Right lobe of liver (tissue), 4 donors: ENCODE results near the gene MAN2B2.
"Not testable (repeated sequence)": the region's sequence is repeated elsewhere in the genome, so short reads cannot be mapped to it uniquely, and the experiment has no call there.

ENCODE experiments used
- POLR2A ChIP-seq: fragments of 450-650 bp; IDR thresholded peaks from one replicate; pipeline ENCODE4 v1.6.1; 2017; ENCODE audit warnings: antibody characterized with exemption, mild to moderate bottlenecking
- TF ChIP-seq, protein P1 (sequence below), 4 donors: fragments of 200-600 bp in 3 of 4; fragments of 450-650 bp in 1 of 4; IDR thresholded peaks; one replicate each; pipeline versions ENCODE4 v1.5.1 to v1.8.0; 2016 to 2022; ENCODE audit warnings: antibody characterized with exemption in 4 of 4, mild to moderate bottlenecking in 2 of 4
- donor health status: DM: no; HTN: no; CAD: no.
- donor health status: DM: no; HTN: no; CAD: no.
- donor health status: DM: no; HTN: yes; CAD: no.

GRCh38 chr4:6654211-6654610 lies 79.2 kb downstream of the MAN2B2 start:
- TF ChIP-seq, protein P1, sequence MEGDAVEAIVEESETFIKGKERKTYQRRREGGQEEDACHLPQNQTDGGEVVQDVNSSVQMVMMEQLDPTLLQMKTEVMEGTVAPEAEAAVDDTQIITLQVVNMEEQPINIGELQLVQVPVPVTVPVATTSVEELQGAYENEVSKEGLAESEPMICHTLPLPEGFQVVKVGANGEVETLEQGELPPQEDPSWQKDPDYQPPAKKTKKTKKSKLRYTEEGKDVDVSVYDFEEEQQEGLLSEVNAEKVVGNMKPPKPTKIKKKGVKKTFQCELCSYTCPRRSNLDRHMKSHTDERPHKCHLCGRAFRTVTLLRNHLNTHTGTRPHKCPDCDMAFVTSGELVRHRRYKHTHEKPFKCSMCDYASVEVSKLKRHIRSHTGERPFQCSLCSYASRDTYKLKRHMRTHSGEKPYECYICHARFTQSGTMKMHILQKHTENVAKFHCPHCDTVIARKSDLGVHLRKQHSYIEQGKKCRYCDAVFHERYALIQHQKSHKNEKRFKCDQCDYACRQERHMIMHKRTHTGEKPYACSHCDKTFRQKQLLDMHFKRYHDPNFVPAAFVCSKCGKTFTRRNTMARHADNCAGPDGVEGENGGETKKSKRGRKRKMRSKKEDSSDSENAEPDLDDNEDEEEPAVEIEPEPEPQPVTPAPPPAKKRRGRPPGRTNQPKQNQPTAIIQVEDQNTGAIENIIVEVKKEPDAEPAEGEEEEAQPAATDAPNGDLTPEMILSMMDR (IDR thresholded peaks at IDR 0.05) = not testable (repeated sequence)
- not testable (repeated sequence) for TF ChIP-seq POLR2A
